Endothelial cell of umbilical vein (primary cell): ENCODE results near the gene TCEANC.

Source experiments
- FOS ChIP-seq: IDR thresholded peaks from 2 replicates; pipeline ENCODE4 v1.6.1; 2011; ENCODE audit warnings: mild to moderate bottlenecking, low read length, moderate library complexity, borderline replicate concordance; ENCODE audit not compliant: insufficient read depth
- GATA2 ChIP-seq: IDR thresholded peaks from 2 replicates; pipeline ENCODE4 v1.7.0; 2011; ENCODE audit warnings: low read depth, mild to moderate bottlenecking, moderate library complexity, mixed read lengths, low read length; ENCODE audit not compliant: insufficient read length, insufficient read depth
- POLR2A ChIP-seq: IDR thresholded peaks from 2 replicates; pipeline ENCODE4 v1.6.1; 2012; ENCODE audit warnings: low read depth, mild to moderate bottlenecking, control low read depth, low read length
- TF ChIP-seq, protein P1 (sequence below), 2 donors: IDR thresholded peaks; 1 replicate in 1 of 2; 2 replicates in 1 of 2; pipeline ENCODE4 v1.5.1; 2011; ENCODE audit warnings: low read length in 2 of 2, mild to moderate bottlenecking in 2 of 2, moderate library complexity in 2 of 2, control low read depth in 1 of 2, inconsistent platforms in 1 of 2, low read depth in 1 of 2; ENCODE audit not compliant: insufficient read depth in 1 of 2; ENCODE audit errors: extremely low read depth in 1 of 2

- TF ChIP-seq, protein P1, sequence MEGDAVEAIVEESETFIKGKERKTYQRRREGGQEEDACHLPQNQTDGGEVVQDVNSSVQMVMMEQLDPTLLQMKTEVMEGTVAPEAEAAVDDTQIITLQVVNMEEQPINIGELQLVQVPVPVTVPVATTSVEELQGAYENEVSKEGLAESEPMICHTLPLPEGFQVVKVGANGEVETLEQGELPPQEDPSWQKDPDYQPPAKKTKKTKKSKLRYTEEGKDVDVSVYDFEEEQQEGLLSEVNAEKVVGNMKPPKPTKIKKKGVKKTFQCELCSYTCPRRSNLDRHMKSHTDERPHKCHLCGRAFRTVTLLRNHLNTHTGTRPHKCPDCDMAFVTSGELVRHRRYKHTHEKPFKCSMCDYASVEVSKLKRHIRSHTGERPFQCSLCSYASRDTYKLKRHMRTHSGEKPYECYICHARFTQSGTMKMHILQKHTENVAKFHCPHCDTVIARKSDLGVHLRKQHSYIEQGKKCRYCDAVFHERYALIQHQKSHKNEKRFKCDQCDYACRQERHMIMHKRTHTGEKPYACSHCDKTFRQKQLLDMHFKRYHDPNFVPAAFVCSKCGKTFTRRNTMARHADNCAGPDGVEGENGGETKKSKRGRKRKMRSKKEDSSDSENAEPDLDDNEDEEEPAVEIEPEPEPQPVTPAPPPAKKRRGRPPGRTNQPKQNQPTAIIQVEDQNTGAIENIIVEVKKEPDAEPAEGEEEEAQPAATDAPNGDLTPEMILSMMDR (IDR thresholded peaks at IDR 0.05; ENCODE audit: extremely low read depth in 1 of 2, insufficient read depth in 1 of 2, low read depth in 1 of 2, low read length in 2 of 2) = no peak
- no peak for TF ChIP-seq POLR2A
- no peak for TF ChIP-seq FOS
- TF ChIP-seq GATA2 = no peak
Observed at GRCh38 chrX:13664020-13664419, 11.1 kb downstream of the TCEANC start.
